NCI-H524 (cell line): ENCODE measurements around the gene BATF2.
A peak's percentile ranks its signal among the peaks of the same experiment; 100 is the strongest.
"Not testable (repeated sequence)": the region's sequence is repeated elsewhere in the genome, so short reads cannot be mapped to it uniquely, and the experiment has no call there.

Experiments used
- DNase-seq, 2 experiments: peaks; one replicate each; lab custom pipeline; 2025; lab: John Stamatoyannopoulos, UW

The BATF2 gene, protein sequence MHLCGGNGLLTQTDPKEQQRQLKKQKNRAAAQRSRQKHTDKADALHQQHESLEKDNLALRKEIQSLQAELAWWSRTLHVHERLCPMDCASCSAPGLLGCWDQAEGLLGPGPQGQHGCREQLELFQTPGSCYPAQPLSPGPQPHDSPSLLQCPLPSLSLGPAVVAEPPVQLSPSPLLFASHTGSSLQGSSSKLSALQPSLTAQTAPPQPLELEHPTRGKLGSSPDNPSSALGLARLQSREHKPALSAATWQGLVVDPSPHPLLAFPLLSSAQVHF

DNA sequence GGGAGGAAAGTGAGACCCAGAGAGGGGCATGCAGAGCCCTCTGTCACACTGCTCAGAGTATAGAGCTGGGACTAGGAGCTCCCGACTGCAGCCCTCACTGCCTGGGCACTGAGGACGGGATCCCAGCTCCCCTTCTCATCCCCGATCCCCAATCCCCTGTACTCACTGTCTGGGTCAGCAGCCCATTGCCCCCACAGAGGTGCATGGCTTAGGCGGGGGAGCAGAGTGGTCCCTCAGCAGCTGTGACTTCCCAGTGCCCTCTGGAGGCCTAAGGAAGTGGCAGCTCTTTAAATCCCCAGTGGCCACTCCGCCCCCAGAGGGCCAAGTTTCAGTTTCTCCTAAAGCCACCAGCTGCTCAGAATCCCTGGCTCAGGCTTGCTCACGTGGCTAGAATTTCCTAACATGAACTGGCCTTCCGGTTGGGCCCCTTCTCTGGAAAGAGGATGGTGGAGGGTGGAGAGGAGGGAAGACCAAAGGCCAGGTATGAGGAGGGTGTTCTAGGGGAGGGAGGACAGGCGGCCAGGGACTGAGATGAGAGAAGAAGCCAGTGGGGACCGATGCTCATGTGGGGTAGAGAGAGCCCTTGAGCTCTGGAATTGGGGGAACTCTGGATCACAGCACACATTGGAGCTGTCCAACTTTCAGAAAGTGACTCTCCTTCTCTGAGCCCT is at the start of gene BATF2:
Gene BATF2 (minus strand): TSS at position 262 of the 671 bp plus-strand sequence. CDS start 57 bp downstream, at position 205.
- peak; percentile 84 to 94 for DNase-seq

DNA sequence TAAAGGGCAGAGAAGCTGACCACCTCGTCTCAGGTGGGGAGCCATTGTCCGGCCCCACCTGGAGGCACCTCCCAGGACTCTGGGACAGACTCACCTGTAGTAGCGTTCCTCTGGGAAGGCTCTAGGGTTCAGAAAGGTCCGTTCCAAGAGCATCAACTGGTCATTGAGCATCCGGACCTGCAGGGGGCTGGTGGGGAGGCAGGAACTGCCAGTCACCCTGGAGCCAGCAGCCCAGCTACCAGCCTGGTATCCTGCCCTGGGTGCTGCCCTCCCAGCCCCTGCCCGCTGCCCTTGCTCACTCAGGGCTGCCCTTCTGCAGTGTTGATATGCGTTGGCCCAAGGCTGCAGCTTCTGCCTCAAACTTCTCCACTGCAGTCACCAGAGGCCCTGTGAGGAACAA is 49.0 kb upstream of the BATF2 start:
- DNase-seq: no peak

DNA sequence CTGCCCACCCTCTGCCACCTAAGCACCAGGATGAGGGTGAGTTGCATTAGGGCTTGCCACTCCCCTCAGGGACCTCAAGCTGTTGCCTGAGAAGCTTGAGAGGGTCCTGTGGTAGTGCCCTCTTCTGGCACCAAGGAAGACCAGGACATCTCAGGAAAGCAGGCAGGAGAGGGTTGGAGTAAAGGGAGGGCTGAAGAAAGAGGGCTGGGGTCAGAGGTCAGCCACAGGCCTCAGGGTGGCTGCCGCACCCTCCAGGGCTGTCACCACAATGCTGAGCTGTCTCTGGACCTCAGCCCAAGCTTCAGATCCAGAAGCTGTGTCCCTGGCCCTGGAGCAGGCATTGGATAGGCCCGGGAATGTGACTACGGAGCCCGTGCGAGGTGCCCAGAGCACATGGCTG is 48.3 kb upstream of the BATF2 start:
- no peak for DNase-seq

DNA sequence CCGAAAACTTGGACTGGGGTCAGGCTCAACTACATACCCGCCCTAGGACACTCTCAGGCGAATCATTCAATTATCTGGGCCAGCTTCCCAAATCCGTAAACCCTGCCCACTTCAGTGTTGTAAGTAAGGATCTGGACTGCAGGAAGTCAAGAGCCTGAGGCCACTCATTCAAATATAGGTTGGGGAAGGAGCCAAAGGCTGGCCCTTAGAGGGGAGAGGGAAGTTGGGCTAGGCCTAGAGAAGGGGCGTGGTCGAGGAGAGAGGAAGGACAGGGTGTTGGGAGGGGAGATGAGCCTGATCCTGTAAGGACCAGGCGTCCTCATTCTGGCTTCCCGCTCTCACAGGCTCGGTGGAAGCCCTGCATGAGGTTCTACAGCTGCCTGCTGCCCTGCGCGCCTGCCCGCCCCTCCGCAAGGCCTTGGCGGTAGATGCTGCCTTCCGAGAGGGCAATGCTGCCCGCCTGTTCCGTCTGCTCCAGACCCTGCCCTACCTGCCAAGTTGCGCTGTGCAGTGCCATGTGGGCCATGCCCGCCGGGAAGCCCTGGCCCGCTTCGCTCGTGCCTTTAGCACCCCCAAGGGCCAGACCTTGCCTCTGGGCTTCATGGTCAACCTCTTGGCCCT is 47.2 kb upstream of the BATF2 start:
- DNase-seq: no peak

DNA sequence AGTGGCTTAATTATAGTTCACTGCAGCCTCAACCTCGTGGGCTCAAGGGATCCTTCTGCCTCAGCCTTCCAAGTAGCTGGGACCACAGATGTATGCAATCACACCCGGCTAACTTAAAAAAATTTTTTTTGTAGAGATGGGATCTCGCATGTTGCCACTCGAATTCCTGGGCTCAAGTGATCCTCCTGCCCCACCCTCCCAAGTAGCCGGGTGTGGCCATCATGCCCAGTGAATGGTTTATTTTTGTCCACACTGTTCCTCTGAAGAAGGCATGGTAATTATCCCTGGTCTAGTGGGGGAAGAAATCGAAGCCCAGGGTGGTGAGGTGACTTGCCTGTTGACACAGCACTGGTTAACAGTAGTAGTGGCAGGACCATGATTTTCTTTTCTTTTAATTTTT is 46.1 kb upstream of the BATF2 start:
- no peak for DNase-seq

DNA sequence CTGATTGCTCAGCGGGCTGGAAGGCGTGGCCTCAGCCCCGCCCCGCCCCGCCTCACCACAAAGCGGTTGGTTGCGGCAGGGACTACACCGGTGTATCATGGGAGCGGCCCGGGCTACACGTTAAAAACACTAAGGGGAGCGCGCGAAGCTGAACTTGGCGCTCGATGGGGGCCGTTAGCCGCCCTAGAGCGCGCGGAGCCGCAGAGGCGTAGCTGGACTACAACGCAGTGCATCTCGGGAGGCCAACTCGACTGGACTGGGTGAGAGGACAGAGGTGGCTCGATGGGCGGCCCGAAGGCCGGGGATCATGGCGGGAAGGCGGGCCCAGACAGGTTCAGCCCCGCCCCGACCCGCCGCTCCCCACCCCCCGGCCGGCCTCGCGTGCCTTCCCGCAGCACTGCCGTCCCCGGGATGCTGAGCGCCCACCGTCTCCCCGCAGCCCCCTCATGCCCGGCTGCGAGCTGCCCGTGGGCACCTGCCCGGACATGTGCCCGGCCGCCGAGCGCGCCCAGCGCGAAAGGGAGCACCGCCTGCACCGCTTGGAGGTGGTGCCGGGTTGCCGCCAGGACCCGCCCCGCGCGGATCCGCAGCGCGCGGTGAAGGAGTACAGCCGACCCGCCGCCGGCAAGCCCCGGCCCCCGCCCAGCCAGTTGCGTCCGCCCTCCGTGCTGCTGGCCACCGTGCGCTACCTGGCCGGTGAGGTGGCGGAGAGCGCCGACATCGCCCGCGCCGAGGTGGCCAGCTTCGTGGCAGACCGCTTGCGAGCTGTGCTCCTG is 44.3 kb upstream of the BATF2 start, which contains the start of gene SAC3D1:
Gene SAC3D1 (plus strand): TSS at position 364 of the 776 bp plus-strand sequence. CDS start 83 bp downstream, at position 447.
- peak; percentile 96 to 97 for DNase-seq

DNA sequence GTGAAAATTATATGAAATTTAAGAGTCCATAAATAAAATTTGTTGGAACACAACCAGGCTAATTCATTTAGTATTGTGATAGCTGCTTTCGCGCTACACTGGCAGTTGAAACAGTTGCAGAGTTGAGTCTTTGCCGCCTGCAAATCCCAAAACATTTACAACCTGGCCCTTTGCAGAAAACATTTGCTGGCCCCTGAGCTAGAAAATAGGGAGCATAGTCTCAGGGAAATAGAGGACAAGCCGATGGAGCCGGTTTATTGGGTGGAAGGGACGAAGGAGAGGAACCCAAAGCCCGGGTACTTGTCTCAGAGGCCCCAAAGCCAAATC is 43.7 kb upstream of the BATF2 start:
- no peak for DNase-seq

DNA sequence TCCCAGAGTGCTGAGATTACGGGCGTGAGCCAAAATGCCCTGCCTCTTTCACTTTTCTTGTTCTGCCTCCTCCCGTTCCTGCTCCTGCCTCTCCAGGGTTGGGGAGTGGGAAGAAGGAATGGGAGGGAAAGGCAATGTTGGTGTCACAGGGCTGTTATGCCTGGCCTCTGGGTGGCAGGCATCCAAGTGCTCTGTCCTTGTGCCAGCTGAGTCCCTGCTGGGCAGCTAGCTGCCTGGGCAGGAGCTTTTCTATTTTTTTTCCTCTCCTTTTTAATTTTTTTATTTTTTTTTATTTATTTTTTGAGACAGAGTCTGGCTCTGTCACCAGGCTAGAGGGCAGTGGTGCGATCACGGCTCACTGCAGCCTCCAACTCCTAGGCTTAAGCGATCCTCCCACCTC is 40.2 kb upstream of the BATF2 start:
- no peak for DNase-seq

DNA sequence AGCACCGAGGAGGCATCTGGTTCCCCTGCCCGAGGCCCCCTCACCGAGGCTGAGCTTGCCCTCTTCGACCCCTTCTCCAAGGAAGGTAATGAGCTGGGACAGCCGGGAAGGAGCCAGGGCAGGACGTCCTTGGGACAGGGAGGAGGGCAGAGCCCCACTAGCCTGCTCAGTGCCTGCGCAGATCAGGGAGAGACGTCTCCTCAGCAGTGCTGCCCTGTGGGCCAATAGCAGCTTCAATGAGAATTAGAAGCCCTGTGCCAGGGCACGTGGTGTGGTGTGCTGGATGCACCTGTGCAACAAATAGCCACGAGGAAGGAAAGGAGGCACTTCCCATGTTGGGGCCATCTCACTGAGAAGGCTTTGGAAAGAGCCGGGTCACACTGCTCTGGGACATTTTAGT is 38.8 kb upstream of the BATF2 start:
- DNase-seq: no peak

DNA sequence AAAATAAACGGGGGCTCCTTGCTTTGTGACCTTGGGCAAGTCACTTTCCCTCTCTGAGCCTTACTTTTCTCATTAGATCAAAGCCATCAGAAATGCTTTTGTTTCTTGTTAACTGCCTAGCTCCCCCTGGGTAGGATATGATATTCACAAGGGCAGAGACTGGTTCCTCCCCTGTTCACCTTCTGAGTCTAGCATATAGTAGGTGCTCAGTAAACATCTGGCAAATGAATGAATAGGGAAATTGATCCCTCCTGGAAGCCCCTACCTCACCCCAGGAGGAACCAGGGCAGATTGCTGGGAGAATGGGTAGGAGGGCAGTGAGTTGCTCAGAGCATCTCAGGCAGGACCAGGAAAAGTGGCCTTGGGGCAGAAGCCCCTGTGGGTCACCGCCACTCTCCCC is 37.7 kb upstream of the BATF2 start:
- no peak for DNase-seq

DNA sequence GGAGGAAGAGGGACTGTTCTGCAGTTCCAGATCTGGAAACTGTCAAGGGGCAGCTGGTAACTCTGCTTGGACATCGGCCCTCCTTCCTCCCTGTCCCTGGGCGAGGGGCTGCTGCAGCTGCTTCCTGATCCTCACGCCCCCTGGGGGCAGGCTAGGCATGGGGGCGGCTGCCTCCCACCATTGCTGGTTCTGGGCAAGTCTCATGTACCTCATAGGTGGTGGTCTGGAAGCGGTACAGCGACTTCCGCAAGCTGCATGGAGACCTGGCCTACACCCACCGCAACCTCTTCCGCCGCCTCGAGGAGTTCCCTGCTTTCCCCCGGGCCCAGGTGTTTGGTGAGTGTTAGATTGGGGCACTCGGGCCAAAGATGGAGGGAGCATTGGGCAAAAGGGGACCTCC is 35.4 kb upstream of the BATF2 start:
- no peak for DNase-seq

DNA sequence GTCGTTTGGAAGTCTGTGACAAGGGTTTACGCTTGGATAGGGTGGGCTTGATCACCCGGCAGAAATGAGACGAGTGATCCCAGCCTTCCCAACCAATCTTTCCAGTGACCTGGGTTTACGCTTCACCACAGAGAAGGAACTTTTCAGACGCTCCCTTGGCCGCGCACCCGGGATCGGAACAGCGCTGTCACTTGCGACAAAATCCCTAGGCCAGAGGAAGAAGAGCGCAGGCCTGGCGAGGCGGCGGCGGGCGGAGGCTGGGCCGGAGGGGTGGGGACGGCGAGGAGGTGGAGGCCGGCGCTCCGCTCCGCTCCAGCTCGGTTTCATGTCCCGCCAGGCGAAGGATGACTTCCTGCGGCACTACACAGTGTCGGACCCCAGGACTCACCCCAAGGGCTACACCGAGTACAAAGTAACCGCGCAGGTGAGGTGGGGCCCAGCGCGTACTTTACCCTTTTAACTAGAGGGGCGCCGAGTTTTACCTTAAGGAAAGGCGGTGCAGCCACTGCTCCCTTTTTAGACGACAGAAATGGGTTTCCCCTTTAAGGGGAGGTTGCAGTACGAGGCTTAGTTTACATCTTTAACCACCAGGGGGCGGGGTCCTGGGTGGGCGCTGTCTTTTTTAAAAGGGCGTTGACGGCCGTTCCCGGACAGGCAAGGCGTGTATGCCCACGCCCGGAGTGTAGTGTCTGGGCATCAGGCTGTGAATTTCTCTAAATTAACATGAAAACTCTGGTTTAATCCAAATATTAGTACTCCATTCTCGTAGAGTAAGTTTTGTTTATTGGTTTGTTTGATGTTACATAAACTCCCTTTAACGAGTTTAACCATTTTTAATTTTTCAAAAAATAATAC is 30.7 kb upstream of the BATF2 start, which contains the start of gene SNX15:
Gene SNX15 (plus strand): TSS at position 227 of the 855 bp plus-strand sequence. CDS start 99 bp downstream, at position 326.
- DNase-seq: peak; percentile 85 to 94

DNA sequence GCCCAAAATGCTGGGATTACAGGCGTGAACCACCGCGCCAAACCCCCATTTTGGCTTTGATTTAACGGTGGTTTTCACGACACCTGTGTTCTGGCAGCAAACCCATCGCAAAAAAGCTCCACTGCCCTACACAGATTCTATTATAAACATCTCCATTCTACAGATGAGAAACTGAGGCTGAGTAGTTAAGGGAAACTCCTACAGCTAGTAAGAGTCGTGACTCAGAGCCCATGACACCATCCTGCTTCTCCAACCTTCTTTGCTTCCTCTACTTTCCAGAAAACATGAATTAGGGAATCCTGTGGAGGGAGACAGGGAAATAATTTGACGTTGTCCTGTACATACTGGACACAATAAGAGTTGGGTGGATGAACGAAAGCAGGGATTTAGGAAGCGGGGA is 30.0 kb upstream of the BATF2 start:
- no peak for DNase-seq

DNA sequence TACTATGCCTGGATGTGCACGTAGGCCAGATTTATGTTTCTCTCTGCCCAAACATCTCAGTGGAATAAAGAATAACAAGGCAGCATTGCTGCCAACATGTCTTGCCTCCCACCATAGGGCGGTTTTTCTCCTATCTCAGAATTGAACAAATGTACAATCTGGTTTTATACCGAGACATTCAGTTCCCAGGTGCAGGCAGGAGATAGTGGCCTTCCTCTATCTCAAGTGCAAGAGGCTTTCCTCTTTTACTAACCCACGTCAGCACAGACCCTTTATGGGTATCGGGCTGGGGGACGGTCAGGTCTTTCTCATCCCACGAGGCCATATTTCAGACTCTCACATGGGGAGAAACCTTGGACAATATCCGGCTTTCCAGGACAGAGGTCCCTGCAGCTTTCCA is 26.7 kb upstream of the BATF2 start:
- not testable (repeated sequence) for DNase-seq

DNA sequence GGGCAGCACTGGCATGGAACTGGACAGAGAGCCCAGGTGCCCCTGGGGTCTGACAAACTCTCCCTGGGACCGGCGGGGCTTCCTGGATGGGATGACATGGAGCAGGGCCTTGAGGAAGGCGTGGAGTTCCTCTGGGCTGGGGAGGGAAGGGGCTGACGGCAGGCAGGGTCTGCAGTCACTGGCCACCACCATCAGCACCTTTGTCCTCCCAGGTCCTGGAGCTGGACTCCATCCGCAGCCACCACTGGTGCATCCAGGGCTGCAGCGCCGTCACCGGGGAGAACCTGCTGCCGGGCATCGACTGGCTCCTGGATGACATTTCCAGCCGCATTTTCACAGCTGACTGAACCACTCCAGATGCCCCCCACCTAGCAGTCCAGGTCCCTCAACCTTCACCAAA is 24.7 kb upstream of the BATF2 start:
- DNase-seq: no peak

DNA sequence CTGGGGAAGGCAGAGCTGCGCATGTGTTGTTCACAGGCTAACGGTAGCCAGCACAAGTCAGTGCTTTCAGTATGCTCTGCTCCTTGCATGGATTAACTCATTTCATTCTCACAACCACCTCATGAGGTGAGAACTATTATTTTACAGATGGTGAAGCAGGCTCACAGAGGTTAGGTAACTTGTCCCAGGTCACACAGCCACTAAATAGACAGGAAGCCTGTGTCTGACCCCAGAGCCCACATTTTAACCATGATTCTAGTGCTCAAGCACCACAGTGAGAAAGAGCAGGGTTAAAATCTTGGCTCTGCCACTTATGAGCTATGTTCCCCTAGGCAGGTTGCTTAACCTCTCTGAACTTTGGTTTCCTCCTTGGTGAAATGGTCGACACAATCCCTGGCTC is 24.2 kb upstream of the BATF2 start:
- no peak for DNase-seq

DNA sequence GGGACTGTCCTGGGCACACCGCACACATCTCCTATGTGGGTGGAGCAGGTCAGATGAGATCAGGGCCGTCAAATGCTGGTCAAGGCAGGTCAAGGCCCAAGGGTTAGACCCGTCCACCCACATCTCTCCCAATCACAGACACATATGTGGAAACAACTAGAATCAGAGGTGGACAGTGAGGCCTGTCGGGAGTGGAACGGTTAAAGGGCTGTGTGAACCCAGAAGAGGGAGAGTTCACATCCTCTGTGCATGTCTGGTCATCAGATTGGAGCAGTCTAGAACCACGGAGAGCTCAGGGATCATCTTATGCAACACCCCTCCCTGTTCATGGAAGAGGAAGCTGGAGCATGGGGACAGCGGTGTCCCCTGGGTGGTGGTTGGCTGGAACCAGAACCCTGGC is 23.1 kb upstream of the BATF2 start:
- DNase-seq: no peak

DNA sequence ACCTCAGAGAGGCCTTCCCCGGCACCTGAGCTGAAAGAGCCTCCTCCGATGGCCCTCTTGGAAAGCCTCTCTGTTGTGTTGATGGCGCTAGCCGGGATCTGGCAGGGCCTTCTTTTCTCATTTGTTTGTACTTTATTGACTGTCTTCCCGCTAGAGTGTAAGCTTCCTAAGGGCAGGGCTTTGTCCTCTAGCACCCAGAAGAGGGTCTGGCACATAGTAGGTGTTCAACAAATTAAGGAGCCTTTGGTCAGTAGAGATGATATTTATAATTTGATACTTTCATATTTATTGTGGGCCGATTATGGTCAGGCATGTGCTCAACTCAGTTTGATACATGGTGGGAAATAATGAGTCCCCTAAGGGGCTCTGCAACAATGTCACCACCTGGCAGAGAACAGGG is 21.2 kb upstream of the BATF2 start:
- no peak for DNase-seq

DNA sequence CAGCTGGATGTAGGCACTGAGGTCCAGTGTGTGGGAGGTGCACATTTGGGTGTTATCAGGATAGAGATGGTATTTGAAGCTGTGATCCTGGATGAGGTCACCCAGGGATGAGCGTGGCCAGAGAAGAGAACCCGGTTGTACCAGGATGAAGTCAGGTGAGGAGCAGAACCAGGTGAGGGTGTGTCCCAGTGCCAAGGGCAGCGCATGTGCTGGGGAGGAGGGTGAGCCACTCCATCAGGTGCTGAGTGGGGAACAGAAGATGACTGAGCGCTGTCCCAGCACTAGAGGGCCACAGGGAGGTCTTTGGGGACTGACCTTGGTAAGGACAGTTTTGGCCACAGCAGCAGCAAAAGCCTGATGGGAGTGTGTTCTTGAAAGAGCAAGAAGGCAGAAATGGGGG is 19.9 kb upstream of the BATF2 start:
- DNase-seq: no peak

DNA sequence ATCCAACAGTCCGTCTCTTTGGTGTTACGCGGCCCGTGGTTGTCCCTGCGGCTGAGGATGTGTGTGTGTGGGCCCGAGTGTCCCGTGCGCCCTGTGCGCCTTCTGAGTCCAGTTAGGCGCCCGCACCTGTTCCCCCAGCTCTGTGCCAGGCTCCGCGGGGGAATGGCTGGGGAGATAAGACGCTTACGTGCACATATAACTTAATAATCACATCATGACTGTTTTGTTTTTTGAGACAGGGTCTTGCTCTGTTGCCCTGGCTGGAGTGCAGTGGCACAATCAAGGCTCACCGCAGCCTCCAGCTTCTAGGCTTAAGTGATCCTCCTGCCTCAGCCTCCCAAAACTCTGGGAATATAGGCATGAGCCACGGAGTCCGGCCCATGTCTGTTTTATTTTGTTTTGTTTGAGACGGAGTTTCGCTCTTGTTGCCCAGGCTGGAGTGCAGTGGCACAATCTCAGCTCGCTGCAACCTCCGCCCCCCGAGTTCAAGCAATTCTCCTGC is 18.0 kb upstream of the BATF2 start:
- DNase-seq: peak in 1 of 2 experiments; percentile 49
